Measurements from ENCODE around the gene NIM1K.
"Not testable (repeated sequence)": the region's sequence is repeated elsewhere in the genome, so short reads cannot be mapped to it uniquely, and the experiment has no call there.

NIM1K gene

GRCh38 chr5:43244823-43245565, 53.0 kb downstream of the NIM1K start:
- WGBS, 2 experiments, result 82 to 87% methylated on average over 10 of the region's 11 CpGs
- Histone ChIP-seq H3K27ac (ENCODE audit: insufficient read depth, low read depth, low read length, poor library complexity, severe bottlenecking) (no peak overlapping the region), H3K4me3 (ENCODE audit: insufficient read depth, low read depth, low read length) (no peak overlapping the region), H3K27me3 (ENCODE audit: control insufficient read depth, insufficient read depth, low read length, poor library complexity, severe bottlenecking) (no peaks in the 10 kb centered on the region), H3K36me3 (ENCODE audit: control insufficient read depth, insufficient read depth, low read length) (no peaks in the 10 kb centered on the region), H3K9me3 (ENCODE audit: control insufficient read depth, low read length) (no peaks in the 10 kb centered on the region), H3K4me1 (ENCODE audit: control insufficient read depth, insufficient read depth, low read length) (no peaks in the 10 kb centered on the region)

- H3K36me3 ChIP-seq (ENCODE audit: control insufficient read depth, insufficient read depth, low read length), result no peaks in the 10 kb centered on the region
- 95% methylated on average over 19 of the region's 19 CpGs for WGBS, 2 experiments
These were observed 53.8 kb downstream of the NIM1K start for GRCh38 chr5:43245724-43246385.

GRCh38 chr5:43251754-43252153, 59.7 kb downstream of the NIM1K start:
- WGBS, 2 experiments, result 94% methylated on average over 4 to 5 of the region's 5 CpGs

More at GRCh38 chr5:43245724-43246385, 53.8 kb downstream of the NIM1K start:
- H3K4me1 ChIP-seq (ENCODE audit: control insufficient read depth, insufficient read depth, low read length), result no peaks in the 10 kb centered on the region
- H3K27me3 ChIP-seq (ENCODE audit: control insufficient read depth, insufficient read depth, low read length, poor library complexity, severe bottlenecking), result no peaks in the 10 kb centered on the region
- no peak overlapping the region for H3K4me3 ChIP-seq (ENCODE audit: insufficient read depth, low read depth, low read length)
- H3K9me3 ChIP-seq (ENCODE audit: control insufficient read depth, low read length), result no peaks in the 10 kb centered on the region
- no peak overlapping the region for H3K27ac ChIP-seq (ENCODE audit: insufficient read depth, low read depth, low read length, poor library complexity, severe bottlenecking)

GRCh38 chr5:43255704-43256103, 63.7 kb downstream of the NIM1K start:
- Histone ChIP-seq H3K4me1 (ENCODE audit: control insufficient read depth, insufficient read depth, low read length) (no peaks in the 10 kb centered on the region), H3K4me3 (ENCODE audit: insufficient read depth, low read depth, low read length) (no peak overlapping the region), H3K27ac (ENCODE audit: insufficient read depth, low read depth, low read length, poor library complexity, severe bottlenecking) (no peak overlapping the region), H3K36me3 (ENCODE audit: control insufficient read depth, insufficient read depth, low read length) (no peaks in the 10 kb centered on the region), H3K9me3 (ENCODE audit: control insufficient read depth, low read length) (no peaks in the 10 kb centered on the region), H3K27me3 (ENCODE audit: control insufficient read depth, insufficient read depth, low read length, poor library complexity, severe bottlenecking) (no peaks in the 10 kb centered on the region)
- WGBS, 2 experiments, result 94 to 96% methylated on average over 2 of the region's 2 CpGs

More at GRCh38 chr5:43251754-43252153, 59.7 kb downstream of the NIM1K start:
- H3K27me3 ChIP-seq (ENCODE audit: control insufficient read depth, insufficient read depth, low read length, poor library complexity, severe bottlenecking), result no peaks in the 10 kb centered on the region
- no peak overlapping the region for H3K27ac ChIP-seq (ENCODE audit: insufficient read depth, low read depth, low read length, poor library complexity, severe bottlenecking)
- no peaks in the 10 kb centered on the region for H3K36me3 ChIP-seq (ENCODE audit: control insufficient read depth, insufficient read depth, low read length)
- H3K4me1 ChIP-seq (ENCODE audit: control insufficient read depth, insufficient read depth, low read length), result no peaks in the 10 kb centered on the region
- no peak overlapping the region for H3K4me3 ChIP-seq (ENCODE audit: insufficient read depth, low read depth, low read length)
- no peaks in the 10 kb centered on the region for H3K9me3 ChIP-seq (ENCODE audit: control insufficient read depth, low read length)

GRCh38 chr5:43256261-43256966, 64.4 kb downstream of the NIM1K start:
- Histone ChIP-seq H3K27ac (ENCODE audit: insufficient read depth, low read depth, low read length, poor library complexity, severe bottlenecking) (no peak overlapping the region), H3K36me3 (ENCODE audit: control insufficient read depth, insufficient read depth, low read length) (no peaks in the 10 kb centered on the region), H3K27me3 (ENCODE audit: control insufficient read depth, insufficient read depth, low read length, poor library complexity, severe bottlenecking) (no peaks in the 10 kb centered on the region), H3K9me3 (ENCODE audit: control insufficient read depth, low read length) (no peaks in the 10 kb centered on the region), H3K4me1 (ENCODE audit: control insufficient read depth, insufficient read depth, low read length) (no peaks in the 10 kb centered on the region), H3K4me3 (ENCODE audit: insufficient read depth, low read depth, low read length) (no peak overlapping the region)
- 84 to 92% methylated on average over 2 of the region's 2 CpGs for WGBS, 2 experiments

GRCh38 chr5:43258116-43258515, 66.1 kb downstream of the NIM1K start:
- Histone ChIP-seq H3K27ac (ENCODE audit: insufficient read depth, low read depth, low read length, poor library complexity, severe bottlenecking) (no peak overlapping the region), H3K27me3 (ENCODE audit: control insufficient read depth, insufficient read depth, low read length, poor library complexity, severe bottlenecking) (no peaks in the 10 kb centered on the region), H3K36me3 (ENCODE audit: control insufficient read depth, insufficient read depth, low read length) (no peaks in the 10 kb centered on the region), H3K4me3 (ENCODE audit: insufficient read depth, low read depth, low read length) (no peak overlapping the region), H3K9me3 (ENCODE audit: control insufficient read depth, low read length) (no peaks in the 10 kb centered on the region), H3K4me1 (ENCODE audit: control insufficient read depth, insufficient read depth, low read length) (no peaks in the 10 kb centered on the region)
- 85% methylated on average over 1 of the region's 1 CpG for WGBS, 2 experiments

- 82 to 100% methylated on average over 2 of the region's 2 CpGs for WGBS, 2 experiments
- not testable (repeated sequence) for H3K27ac ChIP-seq (ENCODE audit: insufficient read depth, low read depth, low read length, poor library complexity, severe bottlenecking); H3K4me1 ChIP-seq (ENCODE audit: control insufficient read depth, insufficient read depth, low read length); H3K27me3 ChIP-seq (ENCODE audit: control insufficient read depth, insufficient read depth, low read length, poor library complexity, severe bottlenecking); H3K9me3 ChIP-seq (ENCODE audit: control insufficient read depth, low read length); H3K36me3 ChIP-seq (ENCODE audit: control insufficient read depth, insufficient read depth, low read length); H3K4me3 ChIP-seq (ENCODE audit: insufficient read depth, low read depth, low read length)
These were observed 70.2 kb downstream of the NIM1K start for GRCh38 chr5:43262269-43262668.

- no peaks in the 10 kb centered on the region for H3K9me3 ChIP-seq (ENCODE audit: control insufficient read depth, low read length)
- no peak overlapping the region for H3K4me3 ChIP-seq (ENCODE audit: insufficient read depth, low read depth, low read length)
- no peaks in the 10 kb centered on the region for H3K36me3 ChIP-seq (ENCODE audit: control insufficient read depth, insufficient read depth, low read length)
- no peak overlapping the region for H3K27ac ChIP-seq (ENCODE audit: insufficient read depth, low read depth, low read length, poor library complexity, severe bottlenecking)
- 95 to 100% methylated on average over 1 of the region's 1 CpG for WGBS, 2 experiments
- no peaks in the 10 kb centered on the region for H3K4me1 ChIP-seq (ENCODE audit: control insufficient read depth, insufficient read depth, low read length)
- H3K27me3 ChIP-seq (ENCODE audit: control insufficient read depth, insufficient read depth, low read length, poor library complexity, severe bottlenecking), result no peaks in the 10 kb centered on the region
These were observed 76.3 kb downstream of the NIM1K start for GRCh38 chr5:43268188-43268820.

GRCh38 chr5:43270645-43271044, 78.6 kb downstream of the NIM1K start:
- H3K27ac ChIP-seq (ENCODE audit: insufficient read depth, low read depth, low read length, poor library complexity, severe bottlenecking), result no peak overlapping the region
- no peaks in the 10 kb centered on the region for H3K9me3 ChIP-seq (ENCODE audit: control insufficient read depth, low read length)
- 92 to 100% methylated on average over 1 of the region's 1 CpG for WGBS, 2 experiments
- H3K4me1 ChIP-seq (ENCODE audit: control insufficient read depth, insufficient read depth, low read length), result no peaks in the 10 kb centered on the region
- no peaks in the 10 kb centered on the region for H3K27me3 ChIP-seq (ENCODE audit: control insufficient read depth, insufficient read depth, low read length, poor library complexity, severe bottlenecking)
- no peaks in the 10 kb centered on the region for H3K36me3 ChIP-seq (ENCODE audit: control insufficient read depth, insufficient read depth, low read length)
- H3K4me3 ChIP-seq (ENCODE audit: insufficient read depth, low read depth, low read length), result no peak overlapping the region

- H3K9me3 ChIP-seq (ENCODE audit: control insufficient read depth, low read length), result no peaks in the 10 kb centered on the region
- no peak overlapping the region for H3K27ac ChIP-seq (ENCODE audit: insufficient read depth, low read depth, low read length, poor library complexity, severe bottlenecking)
These were observed 81.5 kb downstream of the NIM1K start for GRCh38 chr5:43273552-43273951.

More at GRCh38 chr5:43273552-43273951, 81.5 kb downstream of the NIM1K start:
- no peaks in the 10 kb centered on the region for H3K27me3 ChIP-seq (ENCODE audit: control insufficient read depth, insufficient read depth, low read length, poor library complexity, severe bottlenecking)
- H3K4me1 ChIP-seq (ENCODE audit: control insufficient read depth, insufficient read depth, low read length), result no peaks in the 10 kb centered on the region
- no peak overlapping the region for H3K4me3 ChIP-seq (ENCODE audit: insufficient read depth, low read depth, low read length)
- H3K36me3 ChIP-seq (ENCODE audit: control insufficient read depth, insufficient read depth, low read length), result no peaks in the 10 kb centered on the region

Measured in ectodermal cell (in vitro differentiated cells).